AG04450 (cell line): ENCODE results near the gene ACAD11. TPM values are rescaled to one million over a fixed set of nuclear protein-coding genes. Genes with fewer than 3 reads are reported as not detected.

ENCODE experiments used
- CTCF ChIA-PET: fragments of 300-600, 350-600 bp; formaldehyde crosslinking; extraction: SDS; loops from one replicate; lab custom pipeline; 2022; ENCODE audit warnings: antibody characterized with exemption, inconsistent platforms; lab: Charles Lee
- POLR2A ChIA-PET: fragments of 350-600 bp; formaldehyde crosslinking; extraction: SDS; loops from one replicate; lab custom pipeline; 2021; ENCODE audit warnings: antibody characterized with exemption, inconsistent platforms; lab: Yijun Ruan, JAX
- DNase-seq: peaks from one replicate; pipeline ENCODE4 v3.0.0-alpha.2; 2011; ENCODE audit warnings: low read depth, low spot score
- H3K27ac ChIP-seq: one replicate; pipeline ENCODE4 v1.5.1; 2012; ENCODE audit warnings: low read depth, low read length, control low read depth
- H3K27me3 ChIP-seq: one replicate; pipeline ENCODE4 v1.6.0; 2012; ENCODE audit warnings: low read length; ENCODE audit not compliant: control insufficient read depth, insufficient read depth
- H3K4me3 ChIP-seq: 2 replicates; pipeline ENCODE4 v1.5.1; 2011; ENCODE audit warnings: mild to moderate bottlenecking, low read depth, low read length, control low read depth
- H3K9me3 ChIP-seq: 2 replicates; pipeline ENCODE4 v1.5.1; 2012; ENCODE audit warnings: low read length; ENCODE audit not compliant: control insufficient read depth, insufficient read depth
- polyA plus RNA-seq: library from polyadenylated mRNA; depleted of rRNA; stranded (reverse); fragments of >200 nt; gene quantifications from 2 replicates; pipeline ENCODE4 v1.2.3, GENCODE V29; 2011
- TF ChIP-seq, protein P1 (sequence below): IDR thresholded peaks from 2 replicates; pipeline ENCODE4 v1.5.1; 2011; ENCODE audit warnings: low read depth, low read length, control low read depth, inconsistent platforms

The ACAD11 gene
- polyA plus RNA-seq, 1 experiment: 23.3 TPM

DNA sequence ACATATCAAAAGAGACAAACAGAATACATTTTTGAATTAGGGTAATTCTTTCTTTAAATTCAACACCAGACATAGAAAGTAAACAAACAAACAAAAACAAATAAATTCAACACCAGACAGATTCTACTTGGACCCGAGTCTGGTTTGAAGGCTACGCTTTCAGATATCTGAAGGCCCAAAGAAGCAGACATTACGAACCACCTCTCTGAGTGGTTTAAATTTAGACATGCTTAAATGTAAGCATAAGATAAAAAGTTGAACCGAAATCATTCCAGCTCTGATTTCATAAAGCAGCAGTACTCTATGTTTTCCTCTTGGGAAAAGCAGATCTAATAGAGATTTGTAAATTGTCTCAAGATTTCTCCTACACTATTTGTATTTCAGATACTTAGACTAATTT lies 30.4 kb upstream of the ACAD11 start:
- Histone ChIP-seq H3K9me3 (no peaks in the 10 kb centered on the region), H3K4me3 (no peak overlapping the region), H3K27ac (no peak overlapping the region), H3K27me3 (no peaks in the 10 kb centered on the region)
- ChIA-PET POLR2A (no interaction called here), CTCF (no interaction called here)
- TF ChIP-seq, protein P1, sequence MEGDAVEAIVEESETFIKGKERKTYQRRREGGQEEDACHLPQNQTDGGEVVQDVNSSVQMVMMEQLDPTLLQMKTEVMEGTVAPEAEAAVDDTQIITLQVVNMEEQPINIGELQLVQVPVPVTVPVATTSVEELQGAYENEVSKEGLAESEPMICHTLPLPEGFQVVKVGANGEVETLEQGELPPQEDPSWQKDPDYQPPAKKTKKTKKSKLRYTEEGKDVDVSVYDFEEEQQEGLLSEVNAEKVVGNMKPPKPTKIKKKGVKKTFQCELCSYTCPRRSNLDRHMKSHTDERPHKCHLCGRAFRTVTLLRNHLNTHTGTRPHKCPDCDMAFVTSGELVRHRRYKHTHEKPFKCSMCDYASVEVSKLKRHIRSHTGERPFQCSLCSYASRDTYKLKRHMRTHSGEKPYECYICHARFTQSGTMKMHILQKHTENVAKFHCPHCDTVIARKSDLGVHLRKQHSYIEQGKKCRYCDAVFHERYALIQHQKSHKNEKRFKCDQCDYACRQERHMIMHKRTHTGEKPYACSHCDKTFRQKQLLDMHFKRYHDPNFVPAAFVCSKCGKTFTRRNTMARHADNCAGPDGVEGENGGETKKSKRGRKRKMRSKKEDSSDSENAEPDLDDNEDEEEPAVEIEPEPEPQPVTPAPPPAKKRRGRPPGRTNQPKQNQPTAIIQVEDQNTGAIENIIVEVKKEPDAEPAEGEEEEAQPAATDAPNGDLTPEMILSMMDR: no peak
- DNase-seq: no peak

DNA sequence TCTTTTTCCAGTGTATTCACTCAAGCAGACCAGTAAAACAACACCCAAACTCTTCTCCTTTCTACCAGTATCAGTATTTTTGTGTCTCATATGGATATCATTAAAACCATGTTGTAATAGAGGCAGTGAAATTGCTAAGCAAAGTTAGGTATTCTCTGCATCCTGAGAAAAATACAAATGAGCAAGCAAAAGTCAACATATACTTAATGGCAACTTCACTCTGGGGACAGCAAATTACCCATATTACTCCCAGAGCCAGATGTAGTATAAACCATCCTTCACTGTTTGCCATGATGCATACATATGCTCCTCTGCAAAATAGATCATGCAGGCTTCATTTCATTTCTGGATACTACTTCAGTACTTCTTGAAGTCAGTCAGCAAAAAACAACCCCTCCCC lies 22.6 kb upstream of the ACAD11 start:
- Histone ChIP-seq H3K9me3 (no peaks in the 10 kb centered on the region), H3K4me3 (no peak overlapping the region), H3K27ac (no peak overlapping the region), H3K27me3 (no peaks in the 10 kb centered on the region)
- no peak for DNase-seq
- ChIA-PET CTCF (interaction anchor here (1.2 to 2.1 kb wide), 3 partner anchors 23 to 148 kb away, joined by 4 to 7 read pairs (median 5); no protein-coding TSS in a partner anchor), POLR2A (no interaction called here)
- TF ChIP-seq, protein P1: no peak

DNA sequence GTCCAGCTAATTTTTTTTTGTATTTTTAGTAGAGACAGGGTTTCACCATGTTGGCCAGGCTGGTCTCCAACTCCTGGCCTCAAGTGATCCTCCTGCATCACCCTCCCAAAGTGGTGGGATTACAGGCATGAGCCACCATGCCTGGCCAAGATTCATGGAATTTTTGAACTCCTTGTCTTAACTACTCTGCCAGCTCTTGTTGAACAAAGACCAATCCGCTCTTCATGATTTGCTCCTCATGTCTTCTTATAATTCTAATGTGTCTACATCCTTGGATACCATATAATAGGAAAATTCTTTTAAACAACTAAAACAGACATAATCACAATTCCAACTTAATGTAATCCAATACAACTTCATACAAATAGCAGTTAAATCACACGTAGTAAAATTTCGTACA lies 21.8 kb upstream of the ACAD11 start:
- ChIA-PET CTCF (interaction anchor here (1.2 to 2.0 kb wide), 3 partner anchors 22 to 148 kb away, joined by 4 to 9 read pairs (median 5); no protein-coding TSS in a partner anchor), POLR2A (no interaction called here)
- no peaks in the 10 kb centered on the region for H3K9me3 ChIP-seq
- no peak overlapping the region for H3K27ac ChIP-seq
- H3K27me3 ChIP-seq: no peaks in the 10 kb centered on the region
- no peak for DNase-seq
- no peak overlapping the region for H3K4me3 ChIP-seq
- TF ChIP-seq, protein P1: no peak

DNA sequence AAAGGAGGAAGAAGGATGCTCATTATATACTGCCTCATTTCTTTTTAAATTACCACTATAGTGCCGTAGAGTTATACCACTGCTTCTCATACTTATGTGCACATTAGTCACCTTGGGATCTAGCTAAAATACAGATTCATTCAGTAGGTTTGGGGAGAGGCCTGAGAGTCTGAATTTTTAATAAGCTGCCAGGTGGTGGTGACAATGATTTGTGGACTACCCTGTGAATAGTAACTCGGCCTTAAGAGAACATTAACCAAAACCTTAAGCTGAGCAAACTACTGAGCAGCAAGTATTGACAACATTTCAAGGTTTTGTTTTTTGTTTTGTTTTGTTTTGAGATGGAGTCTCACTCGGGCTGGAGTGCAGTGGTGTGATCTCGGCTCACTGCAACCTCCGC lies 20.3 kb upstream of the ACAD11 start:
- H3K4me3 ChIP-seq: no peak overlapping the region
- H3K9me3 ChIP-seq: no peaks in the 10 kb centered on the region
- H3K27me3 ChIP-seq: no peaks in the 10 kb centered on the region
- POLR2A ChIA-PET: no interaction called here
- no peak for DNase-seq
- H3K27ac ChIP-seq: no peak overlapping the region
- CTCF ChIA-PET: interaction anchor here (2.0 kb wide), 1 partner anchor 144 kb away, joined by 9 read pairs; no protein-coding TSS in a partner anchor
- TF ChIP-seq, protein P1: no peak

DNA sequence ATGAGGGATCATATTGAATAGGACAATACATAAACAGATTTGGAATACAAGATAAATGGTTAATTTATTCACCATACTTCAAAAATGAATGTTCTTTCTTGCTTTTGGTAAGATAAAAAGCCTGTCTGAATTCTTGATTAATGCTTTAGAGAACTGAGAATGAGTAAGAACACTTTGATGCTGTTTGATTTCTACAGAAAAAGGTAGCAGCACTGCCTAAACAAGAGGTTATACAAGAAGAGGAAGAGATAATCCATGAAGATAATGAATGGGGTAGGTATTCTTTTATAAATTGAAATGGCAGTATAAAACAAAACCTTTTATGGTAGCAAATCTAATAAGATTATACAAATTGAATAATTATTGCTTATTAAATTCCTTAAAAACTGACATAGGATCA lies 15.8 kb upstream of the ACAD11 start:
- ChIA-PET CTCF (interaction anchor here (0.8 to 1.0 kb wide), 2 partner anchors 139 to 140 kb away, joined by 3 to 4 read pairs; no protein-coding TSS in a partner anchor), POLR2A (no interaction called here)
- Histone ChIP-seq H3K27ac (no peak overlapping the region), H3K9me3 (no peaks in the 10 kb centered on the region), H3K27me3 (no peaks in the 10 kb centered on the region), H3K4me3 (no peak overlapping the region)
- no peak for DNase-seq
- TF ChIP-seq, protein P1: no peak
